ENCODE measurements around the gene ATP2B3.

GRCh38 chrX:153496590-153496959 is 20.9 kb upstream of the ATP2B3 start:
- no peak for TF ChIP-seq POLR2A (IDR thresholded peaks at IDR 0.05)
- TF ChIP-seq CTCF (IDR thresholded peaks at IDR 0.05): no peak
